ENCODE data around the gene ZBTB20.
"Not testable (repeated sequence)": the region's sequence is repeated elsewhere in the genome, so short reads cannot be mapped to it uniquely, and the experiment has no call there.

DNA sequence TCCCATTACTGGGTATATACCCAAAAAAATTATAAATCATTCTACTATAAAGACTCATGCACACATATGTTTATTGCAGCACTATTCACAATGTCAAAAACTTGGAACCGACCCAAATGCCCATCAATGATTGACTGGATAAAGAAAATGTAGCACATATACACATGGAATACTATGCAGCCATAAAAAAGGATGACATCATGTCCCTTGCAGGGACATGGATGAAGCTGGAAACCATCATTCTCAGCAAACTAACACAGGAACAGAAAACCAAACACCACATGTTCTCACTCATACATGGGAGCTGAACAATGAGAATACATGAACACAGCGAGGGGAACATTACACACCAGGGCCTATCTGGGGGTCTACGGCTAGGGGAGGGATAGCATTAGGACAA, 467.3 kb downstream of the ZBTB20 start:
- TF ChIP-seq, protein P1, sequence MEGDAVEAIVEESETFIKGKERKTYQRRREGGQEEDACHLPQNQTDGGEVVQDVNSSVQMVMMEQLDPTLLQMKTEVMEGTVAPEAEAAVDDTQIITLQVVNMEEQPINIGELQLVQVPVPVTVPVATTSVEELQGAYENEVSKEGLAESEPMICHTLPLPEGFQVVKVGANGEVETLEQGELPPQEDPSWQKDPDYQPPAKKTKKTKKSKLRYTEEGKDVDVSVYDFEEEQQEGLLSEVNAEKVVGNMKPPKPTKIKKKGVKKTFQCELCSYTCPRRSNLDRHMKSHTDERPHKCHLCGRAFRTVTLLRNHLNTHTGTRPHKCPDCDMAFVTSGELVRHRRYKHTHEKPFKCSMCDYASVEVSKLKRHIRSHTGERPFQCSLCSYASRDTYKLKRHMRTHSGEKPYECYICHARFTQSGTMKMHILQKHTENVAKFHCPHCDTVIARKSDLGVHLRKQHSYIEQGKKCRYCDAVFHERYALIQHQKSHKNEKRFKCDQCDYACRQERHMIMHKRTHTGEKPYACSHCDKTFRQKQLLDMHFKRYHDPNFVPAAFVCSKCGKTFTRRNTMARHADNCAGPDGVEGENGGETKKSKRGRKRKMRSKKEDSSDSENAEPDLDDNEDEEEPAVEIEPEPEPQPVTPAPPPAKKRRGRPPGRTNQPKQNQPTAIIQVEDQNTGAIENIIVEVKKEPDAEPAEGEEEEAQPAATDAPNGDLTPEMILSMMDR (IDR thresholded peaks at IDR 0.05), result not testable (repeated sequence)
- not testable (repeated sequence) for TF ChIP-seq POLR2A, POLR2AphosphoS5 (IDR thresholded peaks at IDR 0.05)
